Frontal cortex (tissue), 4 donors: ENCODE data around the gene SUCLG2. TPM values are rescaled to one million over a fixed set of nuclear protein-coding genes. Genes with fewer than 3 reads are reported as not detected.

Experiments used
- DNase-seq, 2 donors: peaks; one replicate each; pipeline ENCODE4 v3.0.0; 2012; ENCODE audit warnings: low spot score in 2 of 2
- FAIRE-seq: peaks from 2 replicates; lab custom pipeline; 2012; peaks lifted over from hg19 to GRCh38; lab: Jason Lieb, UNC
- total RNA-seq: library from RNA; depleted of rRNA; stranded (reverse); fragments of >200 nt; gene quantifications from one replicate; pipeline ENCODE4 v1.2.3, GENCODE V29; 2014
- donor health status: control.
- donor health status: control.
- donor health status: control.

The SUCLG2 gene
- total RNA-seq, 1 donor from 2014 or later: 9.4 TPM

DNA sequence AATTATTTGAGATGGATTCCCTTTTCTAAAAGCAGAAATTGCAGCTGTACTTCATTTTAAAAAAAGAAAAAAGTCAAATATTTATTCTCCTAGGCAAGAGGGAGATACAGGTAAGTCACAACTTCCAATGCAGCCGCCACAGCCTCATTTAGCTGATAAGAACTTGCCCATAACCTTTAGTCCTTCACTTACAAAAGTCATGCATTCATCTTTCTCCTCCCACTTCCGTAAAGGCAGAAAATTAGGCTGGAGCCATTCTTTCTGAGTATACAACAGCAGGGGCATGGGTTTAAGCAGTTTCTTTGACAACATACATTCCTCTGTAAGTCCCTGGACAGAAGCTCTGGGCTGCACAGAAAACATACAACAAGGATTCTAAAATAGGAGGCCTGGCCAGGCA is 4.3 kb downstream of the SUCLG2 start:
- FAIRE-seq (no peak), DNase-seq (no peak)

DNA sequence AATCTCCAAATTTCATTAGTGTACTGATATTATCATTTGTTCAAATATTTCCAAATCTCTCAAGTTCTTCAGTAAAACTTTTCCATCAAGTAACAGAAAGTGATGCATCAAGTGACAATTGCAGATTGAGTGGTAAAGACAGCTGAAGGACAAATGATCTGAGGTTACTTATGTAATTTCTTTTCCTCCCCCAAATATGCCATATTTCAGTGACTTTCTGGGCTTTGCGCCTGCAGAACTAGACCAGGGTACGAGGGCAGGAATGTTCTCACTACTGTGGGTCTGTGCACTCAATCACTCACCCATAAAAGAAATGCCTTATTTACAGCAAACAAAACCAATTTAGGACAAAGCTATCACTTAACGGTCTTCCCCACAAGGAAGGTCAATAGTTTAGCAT is 4.7 kb downstream of the SUCLG2 start:
- FAIRE-seq (no peak), DNase-seq (no peak)

DNA sequence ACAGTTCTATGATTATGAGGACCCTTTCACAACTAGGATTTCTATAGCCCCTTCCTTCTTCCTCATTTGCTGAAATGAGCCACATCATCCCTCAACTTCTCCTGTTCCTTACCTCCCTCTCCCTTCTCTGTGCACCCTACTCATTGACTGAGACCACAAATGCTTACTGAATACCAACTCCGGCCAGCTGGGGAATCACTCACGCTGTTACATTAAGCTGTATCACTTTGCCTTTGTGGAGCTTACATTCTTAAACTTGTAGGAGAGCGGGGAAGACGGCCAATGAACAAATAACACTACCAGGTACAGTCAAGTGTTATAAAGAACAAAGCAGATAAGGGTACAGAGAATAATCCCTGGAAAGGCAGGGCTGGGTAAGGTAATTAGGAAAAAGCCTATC is 5.7 kb downstream of the SUCLG2 start:
- DNase-seq (no peak), FAIRE-seq (no peak)

DNA sequence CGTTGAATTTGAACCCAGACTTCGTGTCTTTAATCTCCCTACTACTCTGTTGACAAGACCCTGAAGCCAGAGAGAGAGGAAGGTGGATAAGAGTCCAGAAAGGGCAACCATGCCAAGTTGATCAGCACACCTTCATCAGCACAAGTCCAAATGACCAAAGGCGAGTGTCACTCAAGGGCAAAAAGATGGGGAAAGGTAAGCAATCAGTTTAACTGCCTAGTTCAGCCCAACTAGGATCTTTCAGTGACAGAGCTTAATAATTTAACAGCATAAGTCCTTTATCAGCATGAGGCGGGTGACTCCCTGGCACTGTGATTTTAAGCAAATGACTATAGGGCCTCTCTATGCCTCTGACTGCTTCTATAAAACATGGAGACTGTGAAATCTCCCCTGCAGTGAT is 6.2 kb downstream of the SUCLG2 start:
- FAIRE-seq (no peak), DNase-seq (no peak)

DNA sequence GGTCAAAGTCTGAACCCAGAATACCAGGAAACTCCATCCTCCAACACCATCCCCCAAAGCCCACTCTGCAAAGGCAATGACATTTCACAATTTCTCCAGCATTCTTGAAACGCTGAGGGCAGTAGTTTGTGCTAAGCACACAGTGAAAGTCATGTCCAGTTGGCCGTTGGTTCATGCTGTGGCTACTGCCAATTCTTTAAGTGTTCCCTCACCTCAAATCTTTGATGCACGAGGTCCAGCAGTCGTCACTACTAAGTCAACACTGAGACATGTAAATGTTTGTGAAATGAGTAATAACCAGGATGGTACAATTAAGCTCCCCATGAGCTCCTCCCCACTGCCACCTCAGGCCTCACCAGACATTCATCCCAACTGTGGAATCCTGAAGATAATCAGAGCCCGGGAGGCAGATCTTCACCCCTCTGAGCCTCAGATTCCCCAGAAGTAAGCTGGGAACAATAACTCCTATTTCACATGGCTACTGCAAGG is 7.0 kb downstream of the SUCLG2 start:
- DNase-seq (no peak), FAIRE-seq (no peak)

DNA sequence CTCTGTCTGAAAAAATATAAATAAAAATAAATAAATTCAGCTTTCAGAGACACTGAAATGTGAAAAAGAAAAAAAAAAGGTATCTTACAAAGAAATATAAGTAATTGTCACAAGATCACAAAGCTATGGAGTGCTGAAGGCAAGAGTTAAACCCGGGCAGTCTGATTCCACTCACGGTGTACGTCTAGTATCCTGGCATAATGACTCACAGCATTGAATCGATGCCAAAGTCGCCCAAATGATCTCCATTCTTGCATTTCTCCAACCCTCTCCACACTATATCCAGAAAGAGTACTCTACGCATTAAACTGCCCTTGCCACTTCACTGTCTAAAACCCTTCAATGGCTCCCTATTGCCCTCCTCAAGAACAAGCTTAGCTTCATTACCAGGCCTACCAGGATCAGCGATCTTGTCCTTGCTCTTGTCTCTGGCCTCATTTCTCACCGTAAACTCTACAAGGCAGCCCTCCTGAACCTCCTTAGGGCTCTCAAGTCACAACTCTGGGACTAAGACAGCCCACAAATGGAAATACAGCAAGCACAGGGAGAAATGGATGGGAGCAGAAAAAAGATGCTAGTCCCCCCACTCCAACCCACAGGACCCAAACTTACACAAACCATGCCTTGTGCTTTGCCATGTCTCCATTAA is 7.7 kb downstream of the SUCLG2 start:
- DNase-seq: no peak
- FAIRE-seq: no peak

DNA sequence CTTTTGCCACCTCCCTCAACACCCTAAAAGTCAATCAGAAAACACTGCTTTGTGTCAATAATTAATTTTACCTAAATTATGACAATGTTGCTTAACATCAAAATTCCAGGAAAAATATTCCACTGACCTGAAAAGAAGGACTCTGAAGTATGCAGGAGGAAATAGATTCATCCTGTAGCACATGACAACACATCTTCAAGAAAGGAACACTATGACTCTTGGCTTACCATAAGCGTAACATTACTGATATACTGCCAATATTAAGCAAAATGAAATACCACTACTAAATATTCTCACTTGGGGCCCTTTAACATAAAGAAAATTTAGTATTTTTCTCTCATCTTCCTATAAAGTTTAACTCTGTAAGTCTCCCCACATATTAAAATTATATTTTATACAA is 9.6 kb downstream of the SUCLG2 start:
- DNase-seq: no peak
- FAIRE-seq: no peak

DNA sequence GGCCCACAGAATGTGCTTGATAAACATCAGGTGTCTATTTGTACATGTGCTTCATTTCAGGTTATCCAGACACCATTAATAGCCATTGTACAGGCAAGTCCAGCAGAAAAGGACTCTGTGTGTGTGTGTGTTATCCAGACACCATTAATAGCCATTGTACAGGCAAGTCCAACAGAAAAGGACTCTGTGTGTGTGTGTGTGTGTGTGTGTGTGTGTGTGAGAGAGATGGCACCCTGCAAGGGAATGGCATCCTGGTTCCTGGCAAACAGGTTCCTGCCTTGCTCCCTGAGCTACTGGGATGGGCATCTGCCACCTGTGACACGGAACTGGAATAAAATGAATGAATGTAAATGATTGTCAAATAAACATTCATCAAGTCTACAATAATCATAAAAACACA is 11.7 kb downstream of the SUCLG2 start:
- no peak for FAIRE-seq
- DNase-seq: no peak

DNA sequence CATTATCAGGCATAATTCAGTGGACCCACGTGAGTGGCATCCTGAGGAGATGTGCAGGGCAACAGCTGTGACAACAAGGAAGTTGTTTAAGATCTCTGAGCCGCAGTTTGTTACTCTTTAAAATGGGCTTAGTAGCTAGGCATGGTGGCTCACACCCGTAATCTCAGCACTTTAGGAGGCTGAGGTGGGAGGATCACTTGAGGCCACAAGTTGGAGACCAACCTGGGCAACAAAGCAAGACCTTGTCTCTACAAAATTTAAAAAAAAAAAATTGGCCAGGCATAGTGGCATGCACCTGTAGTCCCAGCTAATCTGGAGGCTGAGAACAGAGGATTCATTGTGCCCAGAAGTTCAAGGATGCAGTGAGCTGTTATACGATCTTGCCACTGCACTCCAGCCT is 12.2 kb downstream of the SUCLG2 start:
- FAIRE-seq: no peak
- no peak for DNase-seq

DNA sequence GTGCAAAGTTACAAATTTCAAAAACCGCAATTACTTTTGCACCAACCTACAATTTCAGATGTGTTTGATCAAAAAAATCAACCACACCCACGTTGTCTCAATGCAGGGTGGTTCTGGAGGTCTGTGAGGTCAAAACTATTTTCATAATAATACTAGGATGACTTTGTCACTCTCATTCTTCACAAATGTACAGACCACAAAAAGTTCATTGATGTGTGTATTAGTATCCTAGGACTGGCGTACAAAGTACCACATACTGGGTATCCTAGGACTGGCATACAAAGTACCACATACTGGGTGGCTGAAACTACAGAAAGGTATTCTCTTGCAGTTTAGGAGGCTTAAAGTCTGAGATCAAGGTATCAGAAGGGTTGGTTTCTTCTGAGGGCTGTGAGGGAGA is 13.0 kb downstream of the SUCLG2 start:
- no peak for DNase-seq
- FAIRE-seq: no peak

DNA sequence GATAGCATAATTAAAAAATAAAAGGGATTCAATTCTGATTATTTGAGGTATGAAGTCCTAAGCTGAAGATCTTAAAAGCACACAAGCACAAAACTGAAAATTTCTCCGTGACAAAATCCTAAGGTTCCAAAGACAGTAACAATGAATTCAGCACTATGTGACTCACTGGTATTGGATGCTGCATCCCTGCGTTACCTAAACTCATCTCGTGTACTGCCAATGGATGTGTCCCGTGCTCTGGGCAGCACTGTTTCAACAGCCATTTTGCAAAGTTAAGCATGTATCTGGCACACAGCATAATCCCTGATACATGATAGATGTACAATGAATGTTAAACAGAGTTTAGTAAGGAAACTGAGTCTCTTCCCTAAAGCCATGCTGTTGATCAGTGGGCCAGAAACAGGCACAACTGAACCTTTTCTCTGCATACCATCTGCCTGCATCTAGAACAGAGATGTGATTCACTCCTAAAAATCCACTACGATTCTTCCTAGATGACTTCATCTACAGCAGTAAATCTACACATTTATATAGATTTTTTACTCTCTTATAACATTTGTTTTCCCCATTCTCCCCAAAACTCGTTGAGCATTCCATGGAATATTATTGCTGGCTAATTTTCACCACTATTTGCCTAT is 14.3 kb downstream of the SUCLG2 start:
- no peak for FAIRE-seq

DNA sequence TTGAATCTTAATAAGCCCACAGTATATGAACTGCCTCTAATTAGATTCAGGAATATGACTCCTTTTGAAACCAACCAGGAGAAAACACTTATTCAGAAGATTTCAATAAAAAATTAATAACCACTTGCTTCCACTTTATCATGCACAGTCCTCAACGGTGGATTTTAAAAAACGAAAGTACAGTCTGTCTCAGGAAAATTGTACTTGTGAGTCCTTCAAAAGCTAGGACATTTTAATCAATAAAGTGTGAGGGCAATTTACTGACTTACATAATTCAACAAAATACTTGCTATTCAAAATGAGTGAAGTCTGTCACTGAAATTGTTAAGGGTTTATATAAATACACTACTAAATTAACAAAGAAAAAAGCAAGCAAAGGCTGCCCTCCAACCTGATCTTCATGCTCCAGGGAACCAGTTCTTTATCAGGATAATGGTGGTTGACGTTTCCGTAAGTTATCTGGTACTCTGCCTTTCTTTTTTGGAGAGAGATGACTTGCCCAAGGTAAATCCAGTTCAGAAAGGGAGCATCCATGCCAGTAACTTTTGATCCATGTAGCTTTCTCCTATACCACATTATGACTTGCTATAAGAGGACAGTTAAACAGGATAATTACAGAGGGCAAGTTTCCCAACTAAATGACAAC is 17.0 kb downstream of the SUCLG2 start:
- no peak for FAIRE-seq

More for the DNA sequence above, 14.3 kb downstream of the SUCLG2 start:
- no peak for DNase-seq

DNA sequence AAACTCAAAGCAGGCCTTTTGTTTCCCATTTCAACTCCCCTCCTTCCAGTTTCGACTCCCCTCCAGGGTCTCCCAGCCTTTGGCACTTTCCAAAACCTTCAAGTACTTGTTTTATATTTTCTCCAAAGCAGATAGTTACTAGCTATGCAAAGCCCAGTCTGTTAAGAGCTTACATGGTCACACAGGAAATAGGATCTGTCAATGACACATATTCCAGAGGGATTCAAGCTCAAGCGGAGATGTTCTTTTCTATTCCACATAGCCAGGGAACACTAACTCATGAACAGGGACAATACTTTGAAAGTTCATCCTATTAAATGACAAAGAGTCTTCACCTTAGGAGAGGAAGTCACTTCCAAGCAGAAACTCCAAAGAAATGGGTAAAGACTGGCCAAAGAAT is 18.6 kb downstream of the SUCLG2 start:
- DNase-seq (no peak), FAIRE-seq (no peak)

More for the DNA sequence above, 17.0 kb downstream of the SUCLG2 start:
- no peak for DNase-seq

DNA sequence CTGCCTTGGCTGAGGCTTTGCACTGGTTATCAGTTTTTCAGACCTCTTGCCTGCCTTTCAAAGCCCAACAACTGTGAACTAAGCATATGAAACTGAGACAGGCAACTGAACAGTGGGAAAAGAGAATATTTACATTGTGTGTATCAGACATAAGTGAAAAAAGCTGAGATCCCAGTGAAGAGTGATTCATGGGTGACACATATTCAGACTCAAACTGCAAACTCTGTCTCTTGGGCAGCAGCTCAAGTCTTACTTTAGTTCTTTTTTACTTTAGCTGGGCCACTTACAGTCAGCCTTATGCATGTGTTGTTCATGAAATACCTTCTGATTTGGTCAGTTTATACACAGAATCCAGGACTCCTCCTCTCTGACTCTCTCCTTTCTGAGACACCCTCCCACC is 19.2 kb downstream of the SUCLG2 start:
- FAIRE-seq (no peak), DNase-seq (no peak)

DNA sequence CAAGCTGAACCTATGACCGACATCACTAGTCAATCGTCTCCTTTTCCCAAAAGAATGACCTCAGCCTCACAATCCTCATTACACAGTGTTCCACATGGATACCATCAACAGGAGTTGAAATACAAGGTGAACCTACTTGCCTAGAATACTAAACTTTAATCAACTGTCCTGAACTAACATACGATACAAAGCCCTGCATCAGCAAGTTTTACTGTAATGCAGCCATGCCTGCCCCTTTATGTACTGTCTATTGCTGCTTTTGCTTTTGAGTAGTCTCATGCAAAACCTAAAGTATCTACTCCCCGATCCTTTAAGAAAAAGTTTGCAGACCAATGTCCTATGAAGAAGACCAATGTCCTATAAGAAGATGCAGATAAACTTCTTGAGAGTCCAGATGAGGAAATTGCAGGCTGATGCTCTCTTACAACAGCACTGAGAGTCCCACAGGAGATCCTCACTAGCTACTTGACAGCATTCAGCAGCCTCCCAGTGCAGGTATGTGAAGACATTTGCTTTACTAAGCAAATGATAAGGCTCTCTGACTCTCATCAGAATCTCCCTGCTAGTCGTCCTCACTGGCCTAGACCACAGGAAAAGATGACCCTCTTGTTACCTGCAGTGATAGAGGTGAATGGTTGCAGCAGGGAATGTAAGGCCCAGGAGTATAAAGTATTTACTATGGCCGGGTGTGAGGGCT is 23.6 kb downstream of the SUCLG2 start:
- FAIRE-seq (no peak), DNase-seq (no peak)

DNA sequence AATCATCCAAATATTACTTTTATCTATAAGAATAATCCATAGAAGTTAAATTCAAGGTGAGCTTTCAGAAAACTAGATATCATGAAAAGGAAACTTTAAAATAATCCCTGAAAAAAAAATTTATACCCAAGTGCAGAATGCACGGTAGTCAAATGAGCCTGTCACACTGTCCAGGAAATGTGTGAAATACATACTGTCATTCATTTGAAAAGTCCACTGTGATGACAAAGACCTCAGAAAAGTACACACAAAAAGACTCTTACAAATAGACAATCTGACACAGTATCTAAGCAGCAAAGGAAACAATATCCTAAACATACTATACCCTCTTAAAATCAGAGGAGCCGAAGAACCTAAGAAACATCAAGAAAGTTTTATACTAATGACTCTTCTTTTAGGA is 29.7 kb downstream of the SUCLG2 start:
- no peak for DNase-seq
- FAIRE-seq: no peak

DNA sequence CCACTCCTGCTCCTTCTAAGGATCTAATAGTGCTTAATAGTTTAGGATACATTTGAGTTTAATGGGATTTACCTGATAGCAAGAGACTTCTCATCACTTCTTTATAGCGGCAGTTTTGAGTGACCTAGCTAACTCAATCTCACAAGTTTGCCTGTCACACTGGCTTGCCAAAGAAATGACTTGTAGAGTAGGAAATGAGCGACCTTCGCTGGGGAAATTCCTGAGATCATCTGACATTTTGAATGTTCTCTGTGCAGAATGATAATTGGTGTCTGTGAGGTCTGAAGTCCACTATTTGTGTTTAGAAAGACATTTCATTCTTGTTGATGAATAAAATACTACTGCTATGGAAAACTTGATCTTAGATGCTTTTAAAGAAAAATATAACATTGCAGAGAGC is 30.3 kb downstream of the SUCLG2 start:
- FAIRE-seq (no peak), DNase-seq (no peak)

DNA sequence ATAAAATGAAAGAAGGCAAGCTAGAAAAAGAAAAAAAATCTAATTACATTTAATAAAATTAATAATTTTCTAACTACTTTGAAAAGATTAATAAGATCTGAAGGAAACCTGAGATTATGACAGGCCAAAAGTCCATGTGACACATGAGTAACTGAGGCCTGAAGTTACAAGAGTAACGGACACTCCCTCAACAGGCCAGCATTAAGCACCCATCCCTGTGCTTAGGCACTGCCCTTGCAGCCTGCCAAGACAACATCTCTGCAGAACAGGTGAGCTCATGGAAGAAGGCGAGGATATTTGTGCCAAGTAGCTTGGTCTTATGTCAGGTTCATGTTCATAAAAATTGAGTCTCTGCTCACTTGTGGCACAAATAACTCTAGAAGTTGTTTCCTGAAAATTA is 31.8 kb downstream of the SUCLG2 start:
- DNase-seq (no peak), FAIRE-seq (no peak)

DNA sequence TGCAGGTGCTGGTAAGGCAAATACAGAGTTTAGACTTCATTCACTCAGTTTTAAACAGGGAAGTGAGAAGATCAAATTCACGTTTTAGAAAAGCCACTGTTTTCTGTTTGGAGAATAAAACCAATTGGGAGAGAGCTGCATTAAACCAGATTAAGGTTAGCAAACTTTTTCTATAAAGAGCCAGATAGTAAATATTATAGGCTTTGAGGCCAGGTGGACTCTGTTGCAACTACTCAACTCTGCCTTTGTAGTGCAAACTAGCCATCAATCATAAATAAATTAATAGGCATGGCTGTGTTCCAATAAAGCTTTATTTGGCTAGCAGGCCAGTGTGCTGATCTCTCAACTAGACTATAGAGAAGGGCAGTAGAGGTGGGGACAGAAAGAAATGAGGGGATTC is 33.5 kb downstream of the SUCLG2 start:
- DNase-seq (no peak), FAIRE-seq (no peak)

DNA sequence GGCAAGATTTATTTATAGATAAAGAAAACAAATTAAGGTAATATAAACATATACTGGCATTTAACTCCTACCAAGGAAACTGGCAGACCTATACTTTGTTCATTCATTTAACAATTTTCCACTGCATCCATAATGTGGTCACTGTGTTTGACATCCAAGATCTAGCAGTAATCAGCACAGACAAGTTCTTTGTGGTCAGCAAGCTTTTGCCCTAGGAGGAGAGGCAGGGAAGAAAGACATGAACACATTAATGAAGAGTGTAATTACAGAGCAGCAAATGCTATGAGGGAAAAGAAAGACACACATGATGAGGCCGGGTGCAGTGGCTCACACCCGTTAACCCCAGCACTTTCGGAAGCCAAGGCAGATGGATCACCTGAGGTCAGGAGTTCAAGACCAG is 34.4 kb downstream of the SUCLG2 start:
- no peak for DNase-seq
- FAIRE-seq: no peak

DNA sequence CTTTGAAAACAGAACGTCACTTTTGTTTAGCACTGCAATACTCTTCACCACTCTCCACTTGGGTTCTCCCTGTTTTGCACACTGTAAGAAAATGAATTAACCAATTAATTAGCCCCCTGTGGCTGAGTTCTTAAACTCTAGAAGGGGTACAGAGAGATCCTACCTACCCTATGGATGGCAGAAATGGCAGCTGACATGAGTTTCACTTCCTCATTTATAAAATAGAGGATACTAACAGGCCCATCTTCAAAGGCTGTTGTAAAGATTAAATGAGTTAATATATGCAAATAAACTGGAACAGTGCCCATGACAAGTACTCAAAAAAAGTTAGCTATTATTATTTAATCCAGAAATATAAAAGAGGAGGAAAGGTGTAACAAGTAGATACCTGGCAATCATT is 36.9 kb downstream of the SUCLG2 start:
- no peak for FAIRE-seq
- no peak for DNase-seq
